Activated gamma-delta T cell (primary cell): Measurements from ENCODE around the gene DYRK1B.
"Not testable (repeated sequence)": the region's sequence is repeated elsewhere in the genome, so short reads cannot be mapped to it uniquely, and the experiment has no call there.

Experiments used
- DNase-seq: peaks from one replicate; lab custom pipeline; 2025; lab: John Stamatoyannopoulos, UW

The DYRK1B gene

DNA sequence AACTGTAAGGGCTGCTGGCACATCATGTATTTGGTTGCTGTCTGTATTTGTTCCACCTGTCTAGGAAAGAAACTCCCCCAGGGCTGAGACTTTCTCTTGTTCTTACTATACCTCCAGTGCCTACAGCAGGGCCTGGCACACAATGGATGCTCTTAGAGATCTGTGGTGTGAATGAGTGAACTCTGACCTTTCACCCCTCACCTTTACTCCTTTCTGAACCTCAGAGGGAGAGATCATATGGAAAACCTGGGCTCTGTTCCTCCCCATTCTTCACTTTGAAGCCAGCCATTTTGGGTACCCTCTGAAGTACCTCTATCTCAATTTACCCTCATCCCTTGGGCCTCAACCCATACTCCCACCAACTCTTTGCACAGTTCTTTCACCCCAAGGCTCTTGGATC lies 3.1 kb downstream of the DYRK1B start:
- no peak for DNase-seq

DNA sequence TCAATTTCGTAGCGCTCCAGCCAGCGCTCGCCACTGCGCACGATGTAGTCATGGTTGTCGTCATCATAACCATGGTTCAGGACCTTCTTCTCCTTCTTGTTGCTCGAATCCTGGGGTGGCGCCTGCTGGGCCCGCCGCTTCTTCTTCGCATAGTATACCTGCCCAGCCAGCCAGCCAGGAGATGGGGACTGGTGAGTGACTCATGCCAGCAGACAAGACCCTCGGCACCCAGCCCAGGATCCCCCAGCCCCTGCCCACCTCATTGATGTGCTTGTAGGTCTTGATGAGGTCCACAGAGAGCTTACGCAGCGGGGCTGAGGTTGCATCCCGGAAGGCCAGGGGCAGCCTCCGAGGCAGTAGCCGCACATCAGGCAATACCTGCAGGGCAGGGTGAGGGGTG lies 3.6 kb downstream of the DYRK1B start:
- no peak for DNase-seq

DNA sequence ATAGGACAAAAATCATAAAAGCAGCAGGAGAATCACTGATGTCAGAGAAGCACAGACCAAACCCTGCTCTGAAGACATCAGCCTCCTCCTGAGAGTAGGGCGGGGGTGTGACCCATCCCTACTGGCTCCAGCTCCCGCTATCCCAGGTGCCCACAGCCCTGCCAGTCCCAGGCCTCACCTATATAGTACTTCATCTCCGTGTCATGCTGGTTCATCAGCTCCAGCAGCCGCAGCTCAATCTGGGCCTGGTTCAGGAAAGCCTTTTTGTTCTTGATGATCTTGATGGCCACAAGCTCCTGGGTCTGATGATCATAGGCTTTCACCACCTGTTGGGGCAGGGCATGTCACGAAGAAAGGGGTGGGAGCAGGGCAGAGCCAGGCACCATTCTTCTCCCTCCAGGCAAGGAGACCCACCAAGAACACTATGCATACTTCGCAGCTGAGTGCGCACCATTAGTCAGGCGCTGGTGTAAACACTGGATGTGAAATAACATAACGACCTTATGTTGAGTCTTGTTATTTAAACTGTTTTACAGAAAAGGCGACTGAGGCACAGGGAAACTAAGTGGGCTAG lies 4.2 kb downstream of the DYRK1B start:
- DNase-seq, result no peak

DNA sequence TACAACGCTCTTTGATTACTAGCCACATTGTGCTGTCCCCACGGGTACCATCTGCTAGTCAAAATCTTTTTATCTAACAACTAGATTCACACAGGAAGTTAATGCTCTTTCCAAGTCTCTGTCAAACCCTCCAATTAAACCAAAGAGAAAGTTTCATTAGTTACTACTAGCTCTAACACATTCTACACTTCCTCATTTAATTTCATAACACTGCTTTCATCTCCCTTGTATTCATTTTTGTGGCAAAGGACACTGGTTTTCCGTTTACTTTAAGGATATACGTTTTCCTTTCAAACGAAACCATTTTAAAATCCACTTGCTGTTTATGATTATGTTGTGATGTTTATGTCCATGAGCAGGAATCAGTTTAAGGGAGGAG lies 5.3 kb downstream of the DYRK1B start:
- no peak for DNase-seq

DNA sequence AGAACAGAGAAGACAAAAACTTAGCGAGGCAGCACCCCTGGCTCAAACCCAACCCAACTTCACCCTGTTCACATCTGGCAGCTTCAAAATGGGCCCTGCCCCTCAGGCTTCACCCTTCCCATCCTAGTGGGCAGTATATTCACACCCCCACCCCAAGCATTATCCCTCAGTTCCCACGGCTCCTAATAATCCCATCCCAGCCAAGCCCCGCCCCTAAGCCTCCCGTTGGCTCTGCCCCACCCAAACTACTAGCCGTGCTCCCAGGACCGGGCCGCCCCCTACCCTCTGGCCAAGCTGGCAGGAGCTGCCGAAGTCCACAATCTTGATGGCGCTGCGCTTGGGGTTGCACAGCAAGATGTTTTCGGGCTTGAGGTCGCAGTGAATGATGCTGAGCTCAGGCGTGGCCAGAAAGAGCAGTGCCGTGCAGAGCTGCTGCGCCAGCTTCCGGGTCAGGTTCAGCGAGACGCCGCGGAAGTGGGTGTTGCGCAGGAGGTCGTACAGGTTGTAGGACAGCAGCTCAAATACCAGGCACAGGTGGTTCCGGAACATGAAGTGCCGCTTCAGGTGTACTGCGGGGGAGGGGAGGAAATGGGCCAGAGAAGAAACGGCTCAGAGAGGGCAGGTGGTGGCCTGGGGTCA lies 5.8 kb downstream of the DYRK1B start:
- DNase-seq, result no peak

DNA sequence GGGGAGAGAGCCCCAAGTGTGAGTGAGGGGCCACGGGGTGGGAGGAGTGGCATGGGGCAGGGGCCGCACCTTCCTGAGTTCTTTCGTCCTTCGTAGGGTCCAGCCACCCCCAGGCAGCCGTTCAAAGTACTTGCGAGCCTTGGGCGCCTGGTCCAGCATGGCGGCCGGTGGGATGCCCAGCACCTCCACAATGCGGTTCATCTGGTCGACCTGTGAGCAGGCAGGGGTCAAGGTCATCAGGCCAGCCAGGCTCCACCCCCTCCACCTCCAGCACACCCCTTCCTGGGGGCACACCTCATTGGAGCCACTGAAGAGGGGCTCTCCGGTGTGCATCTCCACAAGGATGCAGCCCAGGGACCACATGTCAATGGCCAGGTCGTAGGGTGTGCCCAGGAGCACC lies 6.7 kb downstream of the DYRK1B start:
- DNase-seq, result no peak

DNA sequence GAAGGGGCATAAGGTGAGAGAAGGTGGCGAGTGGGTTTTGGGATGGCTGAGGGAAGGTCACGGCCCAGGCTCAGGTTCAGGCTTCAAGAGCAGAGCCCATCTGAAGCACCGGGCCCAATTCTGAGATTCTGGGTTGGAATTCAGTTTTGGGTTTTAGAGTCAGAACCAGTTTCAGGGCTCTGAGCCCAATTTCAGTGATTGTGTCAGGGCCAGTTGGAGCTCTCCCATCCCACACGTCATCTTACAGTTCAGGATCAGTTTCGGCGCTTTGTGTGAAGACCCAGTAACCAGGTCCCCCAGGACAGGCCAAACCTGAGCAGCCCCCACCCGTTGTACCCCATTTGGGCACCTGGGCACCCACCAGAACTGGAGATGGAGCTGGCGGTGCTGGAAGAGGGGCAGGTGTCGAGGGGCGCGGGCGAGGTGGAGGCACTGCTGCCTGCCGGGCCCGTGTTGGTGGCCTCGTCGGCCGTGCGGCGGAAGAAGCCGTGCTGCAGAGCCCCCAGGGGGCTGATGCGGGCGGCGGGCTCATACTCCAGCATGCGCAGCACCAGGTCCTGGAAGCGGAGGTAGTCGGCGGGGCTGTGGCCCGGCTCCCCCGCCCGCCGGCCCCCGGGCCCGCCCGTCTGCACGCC lies 7.5 kb downstream of the DYRK1B start:
- DNase-seq, result no peak

DNA sequence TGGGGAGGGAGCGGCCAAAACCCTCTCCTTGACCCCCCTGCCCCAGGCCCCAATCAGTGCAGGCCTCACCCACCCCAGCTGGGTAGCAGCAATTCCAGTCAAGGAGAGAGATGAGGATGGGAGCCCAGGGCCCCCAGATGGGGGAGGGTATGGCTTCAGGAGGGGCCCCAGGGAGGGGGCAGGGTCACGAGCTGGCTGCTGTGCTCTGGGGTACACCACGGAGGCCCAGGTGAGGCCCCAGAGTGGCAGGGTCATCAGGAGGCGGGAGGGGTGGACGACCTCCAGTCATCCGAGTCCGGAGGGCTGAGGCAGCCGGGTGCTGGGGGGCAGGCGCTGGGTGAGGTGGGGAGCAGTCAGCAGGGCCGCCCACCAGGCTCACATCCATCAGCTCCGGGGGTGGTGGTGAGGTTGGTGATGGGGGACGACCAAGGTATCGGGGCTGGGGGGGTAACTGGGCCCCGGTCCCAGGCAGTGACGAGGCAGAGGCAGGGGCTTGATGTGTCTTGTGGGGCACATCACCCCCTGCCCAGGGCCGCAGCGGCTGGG lies 8.4 kb downstream of the DYRK1B start:
- no peak for DNase-seq

DNA sequence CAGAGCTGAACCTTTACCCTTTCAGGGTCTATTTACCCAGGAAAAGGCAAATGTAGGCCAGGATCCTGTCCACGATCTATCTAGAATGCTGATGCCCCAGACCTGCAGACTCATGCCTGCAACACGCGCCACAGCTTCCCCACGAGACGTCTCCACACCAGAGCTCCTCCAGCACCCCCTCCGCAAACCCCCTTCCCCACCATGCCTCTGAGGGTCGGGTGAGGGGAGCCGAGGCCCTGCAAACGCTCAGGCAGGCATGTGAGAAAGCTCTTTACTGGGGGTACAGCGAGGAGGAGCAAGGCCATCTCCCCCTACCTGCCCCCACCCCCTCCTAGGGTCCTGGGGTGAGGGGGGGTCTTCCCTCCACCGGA lies 8.9 kb downstream of the DYRK1B start:
- no peak for DNase-seq

DNA sequence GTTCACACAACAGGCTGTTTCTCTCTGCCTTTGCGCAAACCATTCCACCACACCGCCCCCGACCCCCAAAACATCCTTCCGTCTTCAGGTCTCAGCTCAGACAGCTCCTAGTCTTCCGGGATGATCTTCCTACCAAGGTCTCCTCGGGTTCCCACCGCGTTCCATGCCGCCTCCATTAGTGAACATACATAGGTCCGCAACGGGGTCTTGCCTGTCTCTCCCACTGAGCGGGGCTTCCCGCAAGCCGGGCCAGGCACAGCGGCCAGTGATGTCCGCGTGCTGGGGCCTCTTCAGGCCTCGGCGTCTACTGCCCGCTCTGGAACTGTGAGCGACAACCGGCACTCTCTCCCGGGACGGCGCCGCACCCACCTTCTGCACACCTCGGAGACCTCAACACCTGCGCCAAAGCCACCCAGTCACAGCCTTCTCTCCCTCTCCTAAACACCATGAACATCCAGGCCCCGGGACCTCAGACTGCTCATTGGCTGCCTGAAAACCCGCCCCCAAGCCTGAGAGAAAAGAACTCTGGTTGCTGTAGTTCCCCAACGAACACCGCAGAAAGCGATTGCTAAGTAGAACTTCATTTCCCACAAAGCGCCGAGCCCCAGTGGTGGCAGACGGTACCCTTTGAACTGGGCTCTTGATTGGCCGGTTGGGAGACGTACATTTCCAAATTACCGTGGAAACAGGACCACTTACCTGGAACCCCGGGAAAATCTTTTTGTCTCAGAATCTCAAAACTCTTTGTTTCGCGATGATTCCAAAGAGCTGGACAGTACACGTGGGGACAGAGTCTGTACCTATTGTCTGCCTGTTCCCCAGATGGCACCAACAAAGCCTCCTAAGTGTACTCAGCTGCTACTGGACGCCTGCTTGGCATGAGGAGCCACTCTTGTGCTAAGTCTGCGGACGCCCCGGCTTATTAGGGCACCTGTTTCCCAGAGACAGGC lies 9.5 kb downstream of the DYRK1B start:
- DNase-seq, result peak; percentile 29

DNA sequence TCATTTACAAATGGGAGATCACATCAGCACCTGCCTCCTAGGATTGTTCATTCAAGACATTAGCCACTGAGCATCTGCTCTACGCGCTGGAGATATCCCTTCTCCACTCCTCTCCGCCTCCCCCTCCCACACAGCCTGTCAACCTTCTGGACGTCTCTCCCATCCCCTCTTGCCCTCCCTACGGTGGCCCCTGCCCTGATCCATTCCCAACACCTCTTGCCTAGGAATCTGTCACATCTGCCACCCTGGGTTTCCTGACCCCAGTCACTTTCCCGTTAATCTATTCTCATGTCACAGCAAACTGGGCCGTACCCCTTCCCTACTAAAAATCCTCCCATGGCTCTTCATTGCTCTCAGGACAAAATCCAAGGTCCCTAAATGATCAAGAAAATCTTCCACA lies 10.3 kb downstream of the DYRK1B start:
- DNase-seq, result no peak

DNA sequence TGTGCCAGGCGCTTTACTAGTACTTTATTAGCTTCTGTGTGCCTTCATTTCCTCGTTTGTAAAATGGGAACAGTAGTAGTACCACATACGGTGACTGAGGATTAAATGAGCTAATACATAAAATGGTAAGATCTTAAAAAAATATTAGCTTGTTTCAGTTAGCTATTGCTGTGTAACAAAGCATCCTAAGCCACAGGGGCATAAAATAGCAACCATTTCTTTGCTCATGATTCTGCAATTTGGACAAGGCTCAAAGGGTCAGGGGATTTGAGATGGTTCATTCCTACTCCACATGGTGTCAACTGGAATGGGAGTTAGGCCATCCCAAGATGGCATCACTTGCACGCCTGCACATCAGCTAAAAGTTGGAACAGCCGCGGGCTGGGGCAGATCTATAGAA lies 13.3 kb downstream of the DYRK1B start:
- no peak for DNase-seq

DNA sequence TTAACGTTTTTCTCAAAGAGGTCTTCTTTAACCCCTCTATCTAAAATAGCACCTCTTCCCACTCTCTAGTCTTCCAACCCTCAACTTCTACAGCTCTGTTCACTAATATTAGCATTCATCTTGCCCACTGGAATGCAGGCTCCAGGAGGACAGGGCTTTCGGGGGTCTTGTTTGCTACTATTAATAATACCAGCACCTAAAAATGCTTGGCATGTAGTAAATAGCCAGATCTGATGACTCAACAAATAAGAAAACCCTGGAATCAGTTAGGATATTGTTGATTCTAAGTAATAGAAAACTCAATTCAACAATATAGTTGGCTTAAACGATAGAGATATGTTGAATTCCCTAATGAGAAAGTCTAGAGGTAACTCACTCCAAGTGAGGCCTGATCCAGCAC lies 14.2 kb downstream of the DYRK1B start:
- no peak for DNase-seq

DNA sequence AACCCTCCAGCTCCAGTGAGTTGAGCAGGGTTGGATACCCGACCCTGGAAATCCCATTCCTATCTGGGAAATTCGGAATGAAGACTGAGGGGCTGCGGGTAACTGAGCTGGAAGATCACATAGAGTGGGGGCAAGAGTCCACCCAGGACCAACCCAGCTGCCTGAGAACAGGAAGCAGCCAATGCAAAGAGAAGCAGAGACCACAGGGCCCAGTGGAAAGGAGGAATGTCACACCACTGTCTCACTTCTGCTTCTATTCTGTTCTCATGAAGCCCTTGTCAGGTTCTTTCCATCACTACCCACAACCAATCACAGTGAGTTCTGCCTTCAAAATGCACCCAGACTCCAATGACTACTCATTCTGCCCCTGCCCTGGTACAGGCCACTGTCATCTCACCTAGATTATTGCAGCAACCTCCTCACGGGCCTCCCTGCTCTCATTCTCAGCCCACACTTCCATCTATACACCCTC lies 15.3 kb downstream of the DYRK1B start:
- DNase-seq, result no peak

DNA sequence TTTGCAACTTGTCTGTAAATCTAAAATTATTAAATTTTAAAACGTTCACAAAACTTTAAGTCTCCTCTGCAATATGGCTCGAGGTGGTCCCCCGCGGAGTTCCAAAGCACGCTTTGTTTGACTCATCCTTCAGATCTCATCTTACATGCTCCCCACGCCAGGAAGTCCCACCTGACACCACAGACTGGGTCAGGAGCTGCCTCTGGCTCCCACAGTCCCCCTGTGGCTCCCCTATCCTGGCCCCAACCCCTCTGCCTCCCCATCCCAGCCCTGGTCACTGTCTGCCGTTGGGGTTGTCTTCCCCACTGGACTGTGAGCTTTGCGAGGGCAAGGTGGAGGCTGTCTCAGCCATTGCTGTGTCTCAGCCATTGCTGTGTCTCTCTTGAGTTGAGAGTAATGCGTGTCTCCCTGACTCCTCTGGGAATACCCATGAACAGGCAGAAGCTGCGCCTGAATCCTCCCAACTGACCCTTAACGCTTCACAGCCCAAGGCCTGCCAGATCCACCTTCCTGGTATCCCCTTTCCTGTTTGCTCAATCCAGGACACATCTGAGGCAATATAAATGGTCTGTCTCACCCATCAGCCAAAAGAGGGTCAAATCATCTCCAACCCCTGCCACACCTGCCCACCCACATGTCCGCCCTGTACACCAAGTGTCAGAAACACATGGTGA lies 15.9 kb downstream of the DYRK1B start:
- DNase-seq, result no peak

DNA sequence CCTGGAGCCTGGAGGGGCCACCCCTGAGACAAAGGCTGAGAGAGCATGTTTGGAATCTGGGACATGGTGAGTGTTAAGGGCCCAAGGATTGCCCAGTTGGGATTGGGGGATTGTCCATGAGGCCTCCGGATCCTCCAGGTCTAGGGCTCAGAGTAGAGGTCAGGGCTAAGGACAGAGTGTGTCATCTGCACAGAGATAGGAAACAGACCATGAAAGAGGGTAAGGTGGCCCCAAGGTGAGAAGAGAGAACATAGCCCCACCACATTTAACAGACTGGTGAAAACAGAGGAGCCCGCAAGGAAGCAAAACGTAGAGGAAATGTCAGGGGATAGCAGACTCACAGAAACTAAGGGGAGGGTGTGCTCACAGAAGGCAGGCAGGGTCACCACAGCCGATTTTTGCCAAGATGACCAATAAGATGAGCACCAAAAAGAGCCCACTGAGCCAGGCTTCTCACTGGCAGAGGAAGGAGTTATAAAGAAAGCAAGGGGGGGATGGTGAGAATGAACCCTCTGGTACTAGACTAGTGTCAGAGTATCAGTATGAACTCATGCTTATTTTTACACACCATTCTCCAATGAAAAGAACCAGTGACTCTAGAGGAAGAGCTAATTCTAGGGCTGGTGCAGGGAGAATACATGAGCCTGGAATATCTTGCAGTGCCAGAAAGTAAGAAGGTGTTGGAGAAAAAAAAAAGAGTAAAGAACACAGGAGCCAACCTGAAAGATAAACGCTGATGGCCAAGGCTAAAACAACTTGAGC lies 17.5 kb downstream of the DYRK1B start:
- DNase-seq, result no peak

DNA sequence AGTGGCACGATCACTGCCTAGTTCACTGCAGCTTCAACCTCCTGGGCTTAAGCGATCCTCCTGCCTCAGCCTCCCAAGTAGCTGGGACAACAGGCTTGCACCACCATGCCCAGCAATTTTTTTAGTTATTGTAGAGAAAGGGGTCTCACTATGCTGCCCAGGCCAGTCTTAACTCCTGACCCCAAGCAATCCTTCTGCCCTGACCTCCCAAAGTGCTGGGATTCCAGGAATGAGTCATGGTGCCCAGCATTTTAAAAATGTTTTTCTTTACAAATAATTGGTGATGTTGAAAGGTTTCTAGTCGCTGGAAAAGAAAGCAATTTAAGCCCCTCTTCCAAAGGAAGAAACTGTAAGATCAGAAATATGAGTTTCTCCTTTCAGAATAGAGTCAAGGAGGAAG lies 19.4 kb downstream of the DYRK1B start:
- DNase-seq, result no peak

DNA sequence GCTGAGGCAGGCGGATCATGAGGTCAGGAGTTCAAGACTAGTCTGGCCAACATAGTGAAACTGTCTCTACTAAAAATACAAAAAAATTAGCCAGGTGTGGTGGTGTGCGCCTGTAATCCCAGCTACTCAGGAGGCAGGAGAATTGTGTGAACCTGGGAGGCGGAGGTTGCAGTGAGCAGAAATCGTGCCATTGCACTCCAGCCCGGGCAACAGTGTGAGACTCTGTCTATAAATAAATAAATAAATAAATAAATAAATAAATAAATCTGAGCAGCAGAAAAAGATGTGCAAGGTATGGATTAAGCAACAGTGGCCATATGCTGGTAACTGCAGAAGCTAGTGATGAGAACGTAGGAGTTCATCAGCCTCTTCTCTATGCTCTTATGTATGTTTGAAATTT lies 19.9 kb downstream of the DYRK1B start:
- DNase-seq, result not testable (repeated sequence)

DNA sequence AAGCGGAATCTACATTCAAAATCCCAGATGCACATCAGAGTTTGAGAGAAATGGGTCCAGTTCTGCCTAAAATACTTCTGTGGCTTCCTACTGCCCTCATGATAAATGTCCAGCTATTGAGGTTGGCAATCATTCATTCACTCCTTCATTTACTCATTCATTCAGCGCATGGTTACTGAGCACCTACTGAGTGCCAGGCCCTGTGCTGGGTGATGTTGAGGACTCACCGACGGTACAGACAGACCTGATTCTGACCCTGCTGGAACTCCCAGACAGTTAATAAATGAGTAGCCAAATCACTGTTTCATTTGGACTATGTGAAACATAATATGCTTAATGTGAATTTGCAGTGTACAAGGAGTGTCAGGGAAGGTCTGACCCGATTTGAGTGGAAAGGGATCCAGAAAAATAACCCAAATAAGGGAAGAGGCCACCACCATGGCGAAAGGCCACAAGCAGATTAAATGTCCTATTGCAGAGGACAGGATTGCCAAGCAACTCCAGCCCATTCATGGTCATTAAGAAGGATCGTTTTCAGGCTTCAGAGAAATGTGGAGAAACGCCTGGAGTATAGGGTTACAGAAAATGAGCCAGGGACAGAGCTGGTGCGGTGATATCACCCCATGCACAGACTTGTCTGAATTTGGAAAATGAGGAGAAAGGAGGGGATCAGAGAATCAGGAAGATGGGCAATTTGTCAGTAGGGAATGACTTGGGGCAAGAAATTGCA lies 20.5 kb downstream of the DYRK1B start:
- no peak for DNase-seq

DNA sequence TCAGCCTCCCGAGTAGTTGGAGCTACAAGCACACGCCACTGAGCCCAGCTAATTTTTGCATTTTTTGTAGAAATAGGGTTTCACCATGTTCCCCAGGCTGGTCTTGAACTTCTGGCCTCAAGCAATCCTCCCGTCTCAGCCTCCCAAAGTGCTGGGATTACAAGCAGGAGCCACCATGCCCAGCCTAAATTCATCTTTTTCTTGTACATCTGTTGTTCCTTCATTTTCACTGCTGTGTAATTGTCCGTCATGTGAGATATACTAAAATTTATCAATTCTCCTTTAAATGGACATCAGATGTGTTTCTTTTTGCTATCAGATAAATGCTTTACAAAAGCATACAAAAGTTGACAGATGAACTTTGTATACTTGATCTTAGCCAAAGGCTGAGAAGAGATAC lies 22.9 kb downstream of the DYRK1B start:
- DNase-seq, result no peak
